ENCODE results near the gene AHDC1. TPM values are rescaled to one million over a fixed set of nuclear protein-coding genes. Genes with fewer than 3 reads are reported as not detected.

AHDC1 gene
- total and polyA plus RNA-seq, 9 of the 15 experiments (the other 6 are each of a cell fraction or from before 2014, with no cell fraction given): 0.21 to 36.4 (median 4.7) TPM

DNA sequence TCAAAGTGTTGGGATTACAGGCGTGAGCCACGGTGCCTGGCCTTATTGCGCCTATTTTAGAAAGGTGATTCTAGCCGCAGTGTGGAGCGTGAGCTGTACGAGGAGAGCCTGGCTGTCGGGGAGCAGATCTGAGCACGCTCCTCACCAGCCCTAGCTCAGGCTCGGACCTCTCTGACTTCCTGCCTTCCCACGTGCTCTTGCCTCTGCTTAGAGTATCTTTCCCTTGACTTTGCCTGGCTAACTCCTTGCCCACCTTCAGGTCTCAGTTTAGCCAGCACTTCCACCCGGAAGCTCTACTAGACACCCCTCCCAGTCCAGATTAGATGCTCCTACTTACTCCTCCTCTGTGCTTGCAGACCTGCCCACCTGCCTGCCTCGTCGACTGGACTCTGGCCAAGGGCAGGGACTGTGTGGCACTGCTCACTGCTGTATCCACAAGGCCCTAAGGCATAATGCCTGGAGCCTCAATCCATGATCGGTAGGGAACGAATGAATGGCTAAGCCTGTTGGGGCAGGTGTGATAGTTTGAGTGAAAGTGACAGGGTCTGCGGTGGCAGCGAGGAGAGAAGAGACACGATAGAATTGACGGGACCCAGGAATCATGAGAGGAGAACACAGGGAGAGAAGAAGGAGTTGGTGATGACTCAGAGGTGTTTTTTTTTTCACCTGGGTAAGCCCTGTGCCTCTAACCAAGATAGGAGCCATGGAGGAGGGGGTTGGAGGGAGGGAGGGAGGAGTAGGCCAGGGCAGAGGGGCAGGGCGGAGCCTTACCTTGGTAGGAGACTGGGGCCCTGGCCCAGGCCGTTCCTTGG is 85.8 kb downstream of the AHDC1 start (continued):
- TF ChIP-seq, protein P1, sequence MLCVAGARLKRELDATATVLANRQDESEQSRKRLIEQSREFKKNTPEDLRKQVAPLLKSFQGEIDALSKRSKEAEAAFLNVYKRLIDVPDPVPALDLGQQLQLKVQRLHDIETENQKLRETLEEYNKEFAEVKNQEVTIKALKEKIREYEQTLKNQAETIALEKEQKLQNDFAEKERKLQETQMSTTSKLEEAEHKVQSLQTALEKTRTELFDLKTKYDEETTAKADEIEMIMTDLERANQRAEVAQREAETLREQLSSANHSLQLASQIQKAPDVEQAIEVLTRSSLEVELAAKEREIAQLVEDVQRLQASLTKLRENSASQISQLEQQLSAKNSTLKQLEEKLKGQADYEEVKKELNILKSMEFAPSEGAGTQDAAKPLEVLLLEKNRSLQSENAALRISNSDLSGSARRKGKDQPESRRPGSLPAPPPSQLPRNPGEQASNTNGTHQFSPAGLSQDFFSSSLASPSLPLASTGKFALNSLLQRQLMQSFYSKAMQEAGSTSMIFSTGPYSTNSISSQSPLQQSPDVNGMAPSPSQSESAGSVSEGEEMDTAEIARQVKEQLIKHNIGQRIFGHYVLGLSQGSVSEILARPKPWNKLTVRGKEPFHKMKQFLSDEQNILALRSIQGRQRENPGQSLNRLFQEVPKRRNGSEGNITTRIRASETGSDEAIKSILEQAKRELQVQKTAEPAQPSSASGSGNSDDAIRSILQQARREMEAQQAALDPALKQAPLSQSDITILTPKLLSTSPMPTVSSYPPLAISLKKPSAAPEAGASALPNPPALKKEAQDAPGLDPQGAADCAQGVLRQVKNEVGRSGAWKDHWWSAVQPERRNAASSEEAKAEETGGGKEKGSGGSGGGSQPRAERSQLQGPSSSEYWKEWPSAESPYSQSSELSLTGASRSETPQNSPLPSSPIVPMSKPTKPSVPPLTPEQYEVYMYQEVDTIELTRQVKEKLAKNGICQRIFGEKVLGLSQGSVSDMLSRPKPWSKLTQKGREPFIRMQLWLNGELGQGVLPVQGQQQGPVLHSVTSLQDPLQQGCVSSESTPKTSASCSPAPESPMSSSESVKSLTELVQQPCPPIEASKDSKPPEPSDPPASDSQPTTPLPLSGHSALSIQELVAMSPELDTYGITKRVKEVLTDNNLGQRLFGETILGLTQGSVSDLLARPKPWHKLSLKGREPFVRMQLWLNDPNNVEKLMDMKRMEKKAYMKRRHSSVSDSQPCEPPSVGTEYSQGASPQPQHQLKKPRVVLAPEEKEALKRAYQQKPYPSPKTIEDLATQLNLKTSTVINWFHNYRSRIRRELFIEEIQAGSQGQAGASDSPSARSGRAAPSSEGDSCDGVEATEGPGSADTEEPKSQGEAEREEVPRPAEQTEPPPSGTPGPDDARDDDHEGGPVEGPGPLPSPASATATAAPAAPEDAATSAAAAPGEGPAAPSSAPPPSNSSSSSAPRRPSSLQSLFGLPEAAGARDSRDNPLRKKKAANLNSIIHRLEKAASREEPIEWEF (CRISPR knock-in tag; IDR thresholded peaks at IDR 0.05): no peak
- no peak for TF ChIP-seq KAT7 (CRISPR knock-in tag; IDR thresholded peaks at IDR 0.05; ENCODE audit: borderline replicate concordance)
- TF ChIP-seq TEAD1 (CRISPR knock-in tag; IDR thresholded peaks at IDR 0.05): no peak
- no peak for TF ChIP-seq TCF7L2 (IDR thresholded peaks at IDR 0.05; ENCODE audit: low read depth, low read length)
- no peak for TF ChIP-seq SLC30A9 (CRISPR knock-in tag; IDR thresholded peaks at IDR 0.05)
- TF ChIP-seq, protein P2, sequence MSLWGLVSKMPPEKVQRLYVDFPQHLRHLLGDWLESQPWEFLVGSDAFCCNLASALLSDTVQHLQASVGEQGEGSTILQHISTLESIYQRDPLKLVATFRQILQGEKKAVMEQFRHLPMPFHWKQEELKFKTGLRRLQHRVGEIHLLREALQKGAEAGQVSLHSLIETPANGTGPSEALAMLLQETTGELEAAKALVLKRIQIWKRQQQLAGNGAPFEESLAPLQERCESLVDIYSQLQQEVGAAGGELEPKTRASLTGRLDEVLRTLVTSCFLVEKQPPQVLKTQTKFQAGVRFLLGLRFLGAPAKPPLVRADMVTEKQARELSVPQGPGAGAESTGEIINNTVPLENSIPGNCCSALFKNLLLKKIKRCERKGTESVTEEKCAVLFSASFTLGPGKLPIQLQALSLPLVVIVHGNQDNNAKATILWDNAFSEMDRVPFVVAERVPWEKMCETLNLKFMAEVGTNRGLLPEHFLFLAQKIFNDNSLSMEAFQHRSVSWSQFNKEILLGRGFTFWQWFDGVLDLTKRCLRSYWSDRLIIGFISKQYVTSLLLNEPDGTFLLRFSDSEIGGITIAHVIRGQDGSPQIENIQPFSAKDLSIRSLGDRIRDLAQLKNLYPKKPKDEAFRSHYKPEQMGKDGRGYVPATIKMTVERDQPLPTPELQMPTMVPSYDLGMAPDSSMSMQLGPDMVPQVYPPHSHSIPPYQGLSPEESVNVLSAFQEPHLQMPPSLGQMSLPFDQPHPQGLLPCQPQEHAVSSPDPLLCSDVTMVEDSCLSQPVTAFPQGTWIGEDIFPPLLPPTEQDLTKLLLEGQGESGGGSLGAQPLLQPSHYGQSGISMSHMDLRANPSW (CRISPR knock-in tag; IDR thresholded peaks at IDR 0.05): no peak
- no peak for TF ChIP-seq EZH2 (IDR thresholded peaks at IDR 0.05; ENCODE audit: borderline replicate concordance, low read depth, low read length)
- TF ChIP-seq, protein P3, sequence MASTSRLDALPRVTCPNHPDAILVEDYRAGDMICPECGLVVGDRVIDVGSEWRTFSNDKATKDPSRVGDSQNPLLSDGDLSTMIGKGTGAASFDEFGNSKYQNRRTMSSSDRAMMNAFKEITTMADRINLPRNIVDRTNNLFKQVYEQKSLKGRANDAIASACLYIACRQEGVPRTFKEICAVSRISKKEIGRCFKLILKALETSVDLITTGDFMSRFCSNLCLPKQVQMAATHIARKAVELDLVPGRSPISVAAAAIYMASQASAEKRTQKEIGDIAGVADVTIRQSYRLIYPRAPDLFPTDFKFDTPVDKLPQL (IDR thresholded peaks at IDR 0.05; ENCODE audit: extremely low read depth, insufficient read length): no peak
- TF ChIP-seq ZNF445 (CRISPR knock-in tag; IDR thresholded peaks at IDR 0.05; ENCODE audit: low read depth): no peak
- no peak for TF ChIP-seq ZFPM2 (CRISPR knock-in tag; IDR thresholded peaks at IDR 0.05)
- no peak for TF ChIP-seq EHMT2 (IDR thresholded peaks at IDR 0.05)
- TF ChIP-seq SPI1 (IDR thresholded peaks at IDR 0.05; ENCODE audit: borderline replicate concordance, low read depth, low read length): no peak
- TF ChIP-seq, protein P4, sequence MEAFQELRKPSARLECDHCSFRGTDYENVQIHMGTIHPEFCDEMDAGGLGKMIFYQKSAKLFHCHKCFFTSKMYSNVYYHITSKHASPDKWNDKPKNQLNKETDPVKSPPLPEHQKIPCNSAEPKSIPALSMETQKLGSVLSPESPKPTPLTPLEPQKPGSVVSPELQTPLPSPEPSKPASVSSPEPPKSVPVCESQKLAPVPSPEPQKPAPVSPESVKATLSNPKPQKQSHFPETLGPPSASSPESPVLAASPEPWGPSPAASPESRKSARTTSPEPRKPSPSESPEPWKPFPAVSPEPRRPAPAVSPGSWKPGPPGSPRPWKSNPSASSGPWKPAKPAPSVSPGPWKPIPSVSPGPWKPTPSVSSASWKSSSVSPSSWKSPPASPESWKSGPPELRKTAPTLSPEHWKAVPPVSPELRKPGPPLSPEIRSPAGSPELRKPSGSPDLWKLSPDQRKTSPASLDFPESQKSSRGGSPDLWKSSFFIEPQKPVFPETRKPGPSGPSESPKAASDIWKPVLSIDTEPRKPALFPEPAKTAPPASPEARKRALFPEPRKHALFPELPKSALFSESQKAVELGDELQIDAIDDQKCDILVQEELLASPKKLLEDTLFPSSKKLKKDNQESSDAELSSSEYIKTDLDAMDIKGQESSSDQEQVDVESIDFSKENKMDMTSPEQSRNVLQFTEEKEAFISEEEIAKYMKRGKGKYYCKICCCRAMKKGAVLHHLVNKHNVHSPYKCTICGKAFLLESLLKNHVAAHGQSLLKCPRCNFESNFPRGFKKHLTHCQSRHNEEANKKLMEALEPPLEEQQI (IDR thresholded peaks at IDR 0.05): no peak
- TF ChIP-seq CREBBP (IDR thresholded peaks at IDR 0.05; ENCODE audit: low read depth, low read length): no peak
- no peak for TF ChIP-seq TEAD2 (tag; IDR thresholded peaks at IDR 0.05)

Data from K562 (cell line).